GM19467 (cell line): Measurements from ENCODE around the gene ASPHD1.
A peak's percentile ranks its signal among the peaks of the same experiment; 100 is the strongest.
"Not testable (repeated sequence)": the region's sequence is repeated elsewhere in the genome, so short reads cannot be mapped to it uniquely, and the experiment has no call there.

Source experiments
- ATAC-seq: cut with Tn5 transposase; IDR thresholded peaks from one replicate; pipeline ENCODE4 v1.9.1; 2021; ENCODE audit warnings: mild to moderate bottlenecking, moderate library complexity; ENCODE audit not compliant: unreplicated experiment

ASPHD1 gene

GRCh38 chr16:29877266-29877961 is 22.9 kb upstream of the ASPHD1 start:
- ATAC-seq = no peak

GRCh38 chr16:29878172-29878571 is 22.1 kb upstream of the ASPHD1 start:
- ATAC-seq = no peak

DNA sequence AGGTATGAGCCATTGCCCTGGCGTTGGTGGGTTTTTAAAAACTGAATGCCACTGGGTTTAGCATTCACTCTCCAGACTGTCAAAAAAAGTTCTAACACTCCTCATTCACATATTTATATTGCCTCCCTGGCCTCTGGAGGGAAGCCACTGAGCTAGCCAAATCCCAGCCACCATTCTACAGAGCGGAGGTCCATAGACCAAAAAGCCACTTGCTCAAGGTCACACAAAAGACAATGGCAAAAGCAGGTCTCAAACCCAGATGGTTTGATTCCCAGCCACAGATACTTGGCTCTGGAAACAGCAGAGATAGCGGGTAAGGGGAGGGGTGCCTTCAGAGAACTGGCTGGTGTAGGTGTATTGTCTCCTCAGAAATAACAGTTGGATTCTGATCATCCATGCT is 19.2 kb upstream of the ASPHD1 start:
- ATAC-seq = no peak

DNA sequence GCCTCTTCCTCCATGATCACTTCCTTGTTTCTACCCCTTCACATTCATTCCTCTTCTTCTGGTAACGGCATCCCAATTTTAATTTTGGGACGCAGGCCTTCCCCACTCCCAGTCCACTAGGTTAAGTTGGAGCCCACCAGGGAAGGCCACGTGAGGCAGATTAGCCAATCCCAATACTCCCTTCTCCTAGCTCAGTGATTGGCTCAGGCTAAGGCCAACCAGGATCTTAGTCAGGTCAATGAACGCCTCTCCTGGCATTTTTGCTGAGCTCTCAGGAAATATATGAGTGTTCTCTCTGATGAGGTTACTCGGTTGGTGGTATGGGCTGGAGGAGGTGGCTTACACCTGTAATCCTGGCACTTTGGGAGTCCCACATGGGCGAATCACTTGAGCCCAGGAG is 16.3 kb upstream of the ASPHD1 start:
- ATAC-seq = no peak

- not testable (repeated sequence) for ATAC-seq
Observed at GRCh38 chr16:29889372-29889771, 10.9 kb upstream of the ASPHD1 start.

DNA sequence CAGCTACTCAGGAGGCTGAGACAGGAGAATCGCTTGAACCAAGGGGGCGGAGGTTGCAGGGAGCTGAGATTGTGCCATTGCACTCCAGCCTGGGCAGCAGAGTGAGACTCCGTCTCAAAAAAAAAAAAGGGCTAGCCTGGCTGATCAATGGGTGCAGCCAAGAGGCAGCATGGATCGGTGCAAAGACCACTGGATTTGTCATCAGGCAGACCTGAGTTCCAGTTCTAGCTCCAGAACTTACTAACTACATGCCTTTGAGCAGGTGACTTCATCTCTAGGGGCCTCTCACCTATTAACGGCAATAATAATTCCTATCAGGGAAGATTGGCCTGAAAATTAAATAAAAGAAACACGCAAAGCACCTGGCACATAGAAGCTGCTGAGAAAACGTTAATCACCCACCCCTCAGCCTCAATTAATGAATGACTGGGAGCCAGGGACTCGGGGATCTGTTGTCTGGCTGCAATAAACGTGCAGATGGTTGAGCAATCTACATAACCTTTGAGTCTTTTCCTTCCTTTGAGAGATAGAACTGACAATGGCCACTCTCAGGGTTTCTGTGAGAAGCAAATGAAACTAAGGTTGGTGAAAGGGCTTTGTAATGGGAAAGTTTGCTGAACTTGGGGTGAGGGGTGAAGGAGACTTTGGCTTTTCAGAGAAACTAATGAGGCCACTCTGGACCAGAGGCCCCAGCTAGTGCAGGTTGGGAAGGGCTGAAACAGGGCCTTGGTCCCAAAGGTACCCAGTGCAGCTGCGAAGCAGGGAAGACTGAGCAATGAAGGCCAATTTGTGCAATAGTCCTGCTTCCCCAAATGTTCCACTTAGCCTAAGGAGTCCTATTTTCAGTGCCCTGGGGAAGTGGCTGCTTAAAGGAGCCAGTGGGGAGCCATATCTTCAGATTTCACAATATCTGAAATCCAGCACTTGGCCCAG is 8.5 kb upstream of the ASPHD1 start:
- no peak for ATAC-seq

DNA sequence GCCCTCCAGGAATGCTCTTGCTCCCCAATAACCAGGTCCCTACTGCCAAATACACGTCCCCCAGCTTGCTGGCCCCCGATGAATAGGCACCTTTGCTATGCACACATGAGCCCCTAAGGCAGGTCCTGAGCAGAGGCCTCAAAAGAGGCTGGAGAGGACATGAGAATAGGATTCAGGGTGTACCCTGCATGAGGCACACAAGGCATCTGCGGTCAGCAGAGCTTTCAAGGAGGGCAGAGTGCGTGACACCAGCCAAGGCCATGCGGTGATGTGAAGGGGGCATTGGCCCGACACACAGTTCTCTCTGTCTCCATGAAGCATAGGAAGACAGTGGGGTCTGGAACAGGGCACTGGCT is 7.9 kb upstream of the ASPHD1 start:
- ATAC-seq = no peak

DNA sequence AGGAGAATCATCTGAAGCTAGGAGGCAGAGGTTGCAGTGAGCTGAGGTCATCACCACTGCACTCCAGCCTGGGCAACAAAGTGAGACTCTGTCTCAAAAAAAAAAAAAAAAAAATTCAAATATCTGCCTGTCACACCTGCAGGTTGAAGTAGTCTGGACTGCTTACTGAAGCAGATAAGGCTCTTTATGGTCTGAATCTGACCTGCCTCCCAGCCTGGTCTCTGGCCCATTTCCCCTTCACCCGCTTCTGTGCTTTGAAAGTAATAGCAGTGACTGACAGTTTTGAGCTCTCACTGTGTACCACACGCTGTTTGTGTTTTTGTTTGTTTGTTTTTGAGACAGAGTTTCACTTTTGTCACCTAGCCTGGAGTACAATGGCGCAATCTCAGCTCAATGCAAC is 6.7 kb upstream of the ASPHD1 start:
- no peak for ATAC-seq

DNA sequence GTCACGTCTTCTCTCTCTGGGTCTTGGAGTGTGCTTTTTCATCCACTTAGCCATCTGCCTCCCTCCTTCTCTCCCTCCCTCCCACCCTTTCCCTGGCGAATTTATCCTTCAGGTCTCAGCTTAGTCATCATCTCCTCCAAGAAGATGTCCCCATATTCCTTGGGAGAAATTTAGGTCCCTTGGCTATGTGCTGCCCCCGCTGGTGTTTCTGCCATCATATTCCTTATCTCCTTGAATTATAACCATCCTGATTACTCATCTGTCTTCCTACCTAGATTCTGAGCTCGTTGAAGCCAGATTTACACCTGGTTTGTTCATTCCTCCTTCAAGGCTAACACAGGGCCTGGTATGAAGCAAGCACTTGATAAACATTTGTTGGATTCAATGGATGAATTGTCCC is 5.9 kb upstream of the ASPHD1 start:
- no peak for ATAC-seq

DNA sequence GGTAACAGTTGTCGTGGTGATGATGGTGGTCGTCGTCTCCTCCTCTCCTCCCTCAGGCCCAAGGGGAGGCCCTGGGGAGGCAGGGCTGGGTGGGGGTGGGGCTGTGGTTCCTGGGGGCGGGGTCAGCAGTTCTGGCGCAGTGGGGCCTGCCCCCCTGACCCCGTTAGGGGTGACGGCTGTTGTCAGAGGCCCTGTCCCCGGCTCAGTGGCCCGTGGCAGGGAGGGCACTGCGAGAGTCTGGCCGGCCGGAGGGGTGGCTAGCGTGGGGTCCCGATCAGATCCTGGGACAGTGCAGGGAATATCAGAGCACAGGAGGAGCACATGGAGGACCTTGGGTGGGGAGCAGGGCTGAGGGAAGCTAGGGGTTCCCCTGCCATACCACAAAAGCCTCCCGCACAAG is 3.4 kb upstream of the ASPHD1 start:
- no peak for ATAC-seq

GRCh38 chr16:29897333-29897732 is 3.0 kb upstream of the ASPHD1 start:
- no peak for ATAC-seq

- no peak for ATAC-seq
Observed at GRCh38 chr16:29898135-29898803, 2.0 kb upstream of the ASPHD1 start.

GRCh38 chr16:29898804-29899515 is 1.3 kb upstream of the ASPHD1 start:
- no peak for ATAC-seq

- ATAC-seq = peak; percentile 34
Observed at GRCh38 chr16:29899516-29900101, 679 bp upstream of the ASPHD1 start, which contains the start of gene SEZ6L2. Gene SEZ6L2, minus strand, starts transcription at chr16:29899550. Its CDS starts 531 bp downstream, at chr16:29899019.

GRCh38 chr16:29900888-29901606 is 759 bp downstream of the ASPHD1 start:
- ATAC-seq = no peak

DNA sequence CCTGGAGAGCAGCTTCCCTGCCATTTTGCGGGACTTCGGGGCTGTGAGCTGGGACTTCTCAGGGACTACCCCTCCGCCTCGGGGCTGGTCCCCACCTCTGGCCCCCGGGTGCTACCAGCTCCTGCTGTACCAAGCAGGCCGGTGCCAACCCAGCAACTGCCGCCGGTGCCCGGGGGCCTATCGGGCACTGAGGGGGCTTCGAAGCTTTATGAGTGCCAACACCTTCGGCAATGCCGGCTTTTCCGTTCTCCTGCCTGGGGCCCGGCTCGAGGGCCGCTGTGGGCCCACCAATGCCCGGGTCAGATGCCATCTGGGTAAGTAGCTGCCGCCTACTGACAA is 1.3 kb downstream of the ASPHD1 start:
- no peak for ATAC-seq

DNA sequence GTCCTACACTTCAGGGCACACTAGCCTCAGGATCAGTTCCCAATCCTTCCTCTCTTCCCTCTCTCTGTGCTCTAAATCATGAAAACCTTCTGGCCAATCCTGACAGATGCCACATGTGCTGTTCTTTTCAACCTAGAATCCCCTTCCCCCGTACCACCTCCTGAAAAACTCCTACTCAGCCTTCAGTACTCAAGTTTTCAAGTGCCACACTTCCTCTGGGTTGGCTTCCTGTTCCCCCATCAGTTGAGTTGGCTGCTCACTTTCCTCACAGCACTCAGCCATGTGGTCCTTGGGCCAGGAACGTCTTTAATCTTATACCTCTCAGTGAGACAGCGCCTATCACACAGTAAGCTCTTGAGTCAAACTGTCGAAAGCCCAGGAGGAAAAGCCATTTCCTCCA is 3.3 kb downstream of the ASPHD1 start:
- ATAC-seq = no peak

GRCh38 chr16:29904947-29905346 is 4.7 kb downstream of the ASPHD1 start:
- ATAC-seq = no peak

- ATAC-seq = no peak
Observed at GRCh38 chr16:29905668-29906067, 5.4 kb downstream of the ASPHD1 start.
